Measurements from ENCODE around the gene ORC4.

Gene ORC4

DNA sequence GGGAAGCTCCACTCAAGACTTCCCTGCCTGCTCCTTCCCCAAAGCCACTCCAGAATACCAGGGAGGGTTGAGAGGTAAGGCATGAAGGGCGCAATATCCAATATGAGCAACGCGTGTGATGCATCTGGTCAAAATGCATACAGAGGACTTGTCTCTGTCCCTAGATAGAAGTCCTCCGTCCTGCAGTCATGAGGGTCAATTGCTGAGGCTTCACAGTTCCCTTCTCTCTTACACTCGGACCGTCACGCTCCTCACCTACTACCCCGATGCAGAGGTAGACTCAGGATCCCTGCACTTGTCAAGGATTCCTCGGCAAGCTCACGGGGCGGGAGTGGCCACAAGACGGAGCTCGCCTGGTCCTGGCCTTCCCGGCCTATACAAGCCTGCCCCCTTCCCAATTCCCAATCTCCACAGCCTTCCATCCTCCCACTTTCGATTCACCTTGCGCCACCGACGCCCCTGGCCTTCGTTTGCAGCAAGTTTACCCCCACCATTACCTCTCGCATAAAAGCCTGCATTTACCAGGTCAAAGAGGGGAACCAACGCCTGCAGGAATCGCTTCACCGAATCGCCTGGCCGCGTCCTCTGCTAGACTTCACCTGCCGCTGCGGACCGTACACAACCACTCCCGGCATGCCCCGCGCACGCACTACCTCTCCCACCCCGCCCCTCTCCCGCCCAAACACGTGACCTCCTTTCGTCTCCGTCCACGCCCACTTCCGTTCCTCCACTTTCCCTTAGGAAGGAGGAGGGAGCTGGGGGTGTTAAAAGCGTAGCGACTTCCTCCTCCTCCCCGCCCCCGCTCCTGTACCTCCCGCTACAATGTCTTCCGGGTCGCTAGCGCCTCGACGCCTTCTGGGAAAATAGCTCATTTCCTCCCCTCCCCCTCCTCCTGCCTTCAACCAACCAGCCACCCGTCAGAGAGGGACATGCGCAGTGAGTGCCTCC is at the start of gene ORC4:
ORC4 (minus strand) TSS at position 627 of the 948 bp plus-strand sequence. CDS start 44,779 bp downstream, outside the sequence.
- DNase-seq: peak; percentile 99

DNA sequence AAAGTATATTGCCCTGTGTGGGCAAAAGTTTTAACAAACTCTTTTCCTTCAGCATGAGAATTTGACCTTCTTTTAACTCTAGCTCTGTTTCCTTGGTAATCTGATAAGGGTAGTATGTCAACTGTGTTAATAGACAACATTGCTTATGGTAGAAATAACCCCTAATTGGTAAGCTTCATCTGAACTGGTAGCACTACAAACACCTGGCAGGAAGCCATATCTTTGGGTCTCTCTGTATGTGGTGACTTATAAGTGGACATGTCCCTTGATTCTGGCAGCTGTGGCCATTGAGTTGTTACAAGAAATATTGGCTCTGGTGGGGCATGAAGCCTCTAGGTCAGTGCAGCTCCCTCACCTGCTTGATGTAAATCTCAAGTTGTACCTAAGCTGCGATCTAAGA is 47.3 kb upstream of the ORC4 start:
- DNase-seq: peak; percentile 9

DNA sequence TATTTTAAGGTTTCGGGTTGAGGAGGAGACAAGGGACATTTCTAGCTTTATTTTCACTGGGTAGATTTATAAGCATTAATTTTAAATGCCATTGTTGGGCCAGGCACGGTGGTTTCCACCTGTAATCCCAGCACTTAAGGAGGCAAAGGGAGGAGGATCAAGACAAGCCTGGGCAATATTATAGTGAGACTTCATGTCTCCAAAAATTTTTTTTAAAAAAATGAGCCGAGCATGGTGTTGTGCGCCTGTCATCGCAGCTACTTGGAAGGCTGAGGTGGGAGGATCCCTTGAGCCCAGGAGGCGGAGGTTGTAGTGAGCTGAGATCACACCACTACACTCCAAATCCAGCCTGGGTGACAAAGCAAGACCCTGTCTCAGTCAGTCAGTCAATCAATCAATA is 45.4 kb upstream of the ORC4 start:
- DNase-seq: no peak

DNA sequence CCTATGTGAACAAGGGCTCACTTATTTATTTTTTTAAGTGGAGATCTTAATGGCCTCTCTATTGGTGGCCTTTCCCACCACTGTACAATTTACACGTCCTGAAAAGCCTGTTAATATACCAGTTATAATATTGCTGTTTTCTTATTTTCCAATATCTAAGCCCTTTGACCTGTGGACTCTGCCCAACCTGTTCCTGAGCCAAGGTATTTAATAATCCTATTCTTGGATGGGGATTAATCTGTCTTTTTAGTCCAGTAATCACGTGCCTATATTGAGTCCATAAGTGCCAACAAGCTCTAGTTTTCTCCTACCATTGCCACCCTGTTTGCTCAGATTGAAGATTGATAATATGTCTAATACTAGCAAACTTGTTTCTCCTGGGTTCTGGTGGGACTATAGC is 43.1 kb upstream of the ORC4 start:
- DNase-seq: no peak

DNA sequence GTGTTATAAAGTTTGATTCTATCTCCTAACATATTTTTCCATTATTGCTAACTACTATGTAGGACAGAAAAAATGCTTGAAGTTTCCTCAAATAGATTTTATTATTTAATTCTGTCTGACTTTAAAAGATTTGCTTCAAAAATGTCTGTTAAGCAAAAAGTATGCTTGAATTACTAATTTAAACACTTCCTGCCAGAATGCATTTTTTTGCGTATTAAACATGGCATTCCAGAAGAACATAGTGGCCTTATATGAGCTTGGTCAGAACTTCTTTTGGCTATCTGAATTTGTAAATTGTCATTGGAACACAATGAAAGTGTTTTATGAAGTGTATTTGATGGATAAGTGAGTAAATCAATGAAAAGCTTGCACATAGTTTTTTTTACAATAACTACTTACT is 38.1 kb upstream of the ORC4 start:
- no peak for DNase-seq

DNA sequence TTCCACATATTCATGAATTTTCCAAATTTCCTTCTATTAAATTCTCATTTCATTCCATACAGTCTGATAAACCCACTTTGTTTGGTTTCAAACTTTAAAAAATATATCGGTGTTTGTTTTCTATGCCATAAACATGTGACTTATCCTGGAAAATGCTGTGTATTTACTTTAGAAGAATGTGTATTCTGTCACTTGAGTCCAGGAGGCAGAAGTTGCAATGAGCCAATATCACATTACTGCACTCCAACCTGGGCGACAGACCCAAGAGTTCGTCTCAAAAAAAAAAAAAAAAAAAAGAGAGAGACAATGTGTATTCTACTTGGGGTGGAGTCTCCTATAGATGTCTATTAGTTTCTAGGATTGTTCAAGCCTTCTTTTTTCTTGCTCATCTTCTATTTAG is 32.1 kb upstream of the ORC4 start:
- no peak for DNase-seq

DNA sequence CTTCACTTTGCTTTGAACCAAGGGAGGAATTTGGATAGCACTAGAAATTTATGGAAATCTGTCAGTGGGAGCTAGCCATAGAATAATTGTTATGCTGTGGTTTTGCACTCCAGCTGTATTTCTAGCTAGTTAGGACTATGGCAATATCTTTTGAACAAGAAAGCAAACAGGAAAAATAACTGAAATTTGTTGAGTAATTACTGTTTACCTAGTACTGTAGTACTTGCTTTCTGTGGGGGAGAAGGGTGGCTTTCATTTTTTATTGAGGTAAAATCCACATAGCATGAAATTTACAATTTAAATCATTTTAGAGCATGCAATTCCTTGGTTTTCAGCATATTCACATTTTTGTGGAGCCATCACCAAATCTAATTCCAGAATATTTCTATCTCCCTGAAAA is 28.7 kb upstream of the ORC4 start:
- no peak for DNase-seq

DNA sequence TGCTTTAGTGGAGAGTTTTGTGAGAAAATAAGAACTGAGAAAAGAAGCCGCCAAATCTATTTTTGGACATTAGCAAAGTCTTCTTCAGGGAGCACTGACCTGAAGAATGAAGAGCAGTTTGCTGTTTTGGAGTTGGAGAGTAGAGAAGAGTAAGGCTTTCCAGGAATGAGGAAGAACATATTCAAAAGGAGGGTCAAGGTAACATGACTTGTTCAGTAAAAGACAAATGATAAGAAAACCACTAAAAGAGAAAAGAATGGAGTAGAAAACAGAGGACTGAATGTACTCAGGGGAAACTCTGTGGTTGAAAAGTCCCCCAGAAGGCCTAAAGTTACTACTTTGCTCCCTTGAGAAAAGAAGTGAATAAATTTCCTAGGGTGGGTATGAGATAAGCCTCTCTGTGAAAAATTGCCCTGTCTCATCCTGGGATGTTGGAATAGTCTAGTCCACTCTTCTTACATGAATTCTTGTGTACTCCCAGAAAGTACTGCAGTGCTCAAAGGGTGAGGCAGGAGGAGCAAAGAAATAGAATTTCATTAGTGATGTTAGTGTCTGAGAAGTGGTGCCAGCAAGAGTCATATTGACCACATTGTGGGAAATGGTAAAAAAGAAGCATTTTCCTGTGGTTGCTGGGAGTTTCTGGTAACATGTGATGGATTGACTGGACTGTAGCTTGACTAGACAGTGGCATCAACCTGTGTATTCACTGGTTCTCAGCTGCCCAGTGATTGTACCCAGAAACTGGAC is 28.1 kb upstream of the ORC4 start:
- no peak for DNase-seq

DNA sequence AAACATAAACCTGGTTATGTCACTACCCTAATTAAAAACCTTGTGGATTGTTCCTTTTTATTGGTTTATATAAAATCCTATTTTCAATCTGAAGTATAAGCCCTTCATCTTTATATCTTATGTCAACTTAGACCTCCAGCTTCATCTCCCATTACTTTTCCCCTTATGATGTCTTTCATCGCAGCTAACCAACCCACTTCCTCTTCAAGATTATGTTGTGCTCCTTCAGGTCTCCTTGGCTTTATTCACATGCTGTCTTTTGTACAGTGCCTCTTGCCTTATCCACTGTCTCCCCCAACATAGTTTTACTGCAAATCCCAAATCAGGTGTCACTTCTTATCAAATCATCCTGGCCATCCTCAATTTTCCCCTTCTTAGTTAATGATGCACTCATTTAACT is 26.3 kb upstream of the ORC4 start:
- DNase-seq: no peak

DNA sequence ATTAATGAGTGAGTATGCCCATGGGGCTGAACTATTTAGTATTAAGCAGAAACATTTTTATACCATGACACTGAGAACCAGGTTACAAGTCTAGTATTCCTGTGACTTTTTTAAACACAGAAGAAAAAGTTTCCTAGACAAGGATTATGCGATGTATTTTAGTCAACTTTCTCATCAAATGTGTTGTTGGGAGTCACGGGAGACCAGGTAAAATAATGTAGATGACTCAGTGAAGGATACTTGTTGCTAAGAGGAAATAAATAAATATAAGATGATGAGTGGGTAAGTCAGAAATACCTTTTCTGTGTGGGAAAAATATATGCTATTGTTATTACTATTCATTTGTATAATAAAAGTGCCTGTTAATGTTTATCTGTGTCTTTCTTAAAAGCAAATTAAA is 23.8 kb upstream of the ORC4 start:
- DNase-seq: no peak

DNA sequence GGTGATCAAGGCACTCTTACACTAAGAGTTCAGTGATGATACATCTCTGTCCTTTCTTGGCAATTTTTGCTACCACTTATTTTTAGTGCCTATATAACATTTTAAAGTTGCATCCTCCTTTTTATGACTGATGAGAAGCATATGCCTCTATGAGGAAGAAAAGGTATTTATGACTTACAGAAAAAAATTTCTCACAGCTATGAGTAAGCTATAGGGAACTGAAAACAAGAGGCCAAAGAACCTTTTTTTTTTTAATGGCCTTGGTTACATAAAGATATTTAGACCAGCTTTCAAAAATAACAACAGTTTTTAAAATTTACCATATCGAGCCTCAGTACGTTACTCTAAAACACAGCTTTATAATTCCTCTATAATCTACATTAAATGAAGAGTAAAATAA is 21.7 kb upstream of the ORC4 start:
- no peak for DNase-seq

DNA sequence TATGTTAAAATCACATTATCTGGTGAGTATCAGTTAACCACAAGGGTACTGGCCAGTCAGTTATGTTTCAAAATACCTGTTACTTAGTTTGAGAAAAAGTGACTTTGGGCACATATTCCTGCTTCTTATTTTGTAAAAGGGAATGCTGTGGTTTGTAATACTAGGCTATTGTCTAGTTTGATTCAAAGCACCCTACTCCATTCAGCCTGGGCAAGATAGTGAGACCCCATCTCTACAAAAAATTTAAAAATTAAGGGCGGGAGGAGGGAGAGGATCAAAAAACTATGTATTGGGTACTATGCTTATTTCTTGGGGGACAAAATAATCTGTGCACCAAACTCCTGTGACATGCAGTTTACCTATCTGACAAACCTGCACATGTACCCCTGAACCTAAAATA is 19.2 kb upstream of the ORC4 start:
- DNase-seq: no peak

DNA sequence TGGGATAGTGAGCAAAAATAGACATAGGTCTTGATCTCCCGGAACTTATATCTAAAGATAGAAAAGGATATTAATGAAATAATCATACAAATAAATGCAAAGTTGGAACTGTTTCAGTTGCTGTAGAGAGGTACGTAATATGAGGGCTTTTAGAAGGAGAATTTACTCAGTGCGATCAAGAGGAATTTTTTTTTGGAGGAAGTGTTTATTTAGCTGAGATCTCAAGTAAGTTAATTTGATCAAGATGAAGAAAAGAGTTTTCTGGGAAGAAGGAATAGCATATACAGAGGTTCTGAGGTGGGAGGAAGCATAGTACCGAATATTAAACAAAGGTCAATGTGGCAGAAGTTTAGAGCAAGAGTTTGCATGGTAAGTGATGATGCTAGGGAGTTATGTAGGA is 11.7 kb upstream of the ORC4 start:
- no peak for DNase-seq

DNA sequence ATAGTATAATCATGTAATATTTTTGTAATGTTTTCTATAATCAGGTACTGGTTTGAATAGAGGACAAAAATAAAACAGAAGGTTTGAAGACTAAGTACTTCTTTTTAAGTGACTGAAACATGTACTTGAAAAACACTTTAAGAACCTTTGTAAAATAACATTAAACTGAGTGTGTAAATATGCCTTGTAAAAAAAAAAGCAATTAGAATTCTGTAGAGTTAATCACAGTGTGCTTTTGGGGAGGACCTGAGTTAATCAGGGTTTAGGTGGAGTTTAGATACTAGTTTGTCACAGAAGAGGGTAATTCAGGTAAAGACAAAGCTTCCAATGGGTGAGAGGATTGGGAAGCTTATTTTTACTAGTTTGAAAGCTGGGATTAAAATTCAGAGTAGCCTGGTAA is 10.6 kb upstream of the ORC4 start:
- DNase-seq: no peak

DNA sequence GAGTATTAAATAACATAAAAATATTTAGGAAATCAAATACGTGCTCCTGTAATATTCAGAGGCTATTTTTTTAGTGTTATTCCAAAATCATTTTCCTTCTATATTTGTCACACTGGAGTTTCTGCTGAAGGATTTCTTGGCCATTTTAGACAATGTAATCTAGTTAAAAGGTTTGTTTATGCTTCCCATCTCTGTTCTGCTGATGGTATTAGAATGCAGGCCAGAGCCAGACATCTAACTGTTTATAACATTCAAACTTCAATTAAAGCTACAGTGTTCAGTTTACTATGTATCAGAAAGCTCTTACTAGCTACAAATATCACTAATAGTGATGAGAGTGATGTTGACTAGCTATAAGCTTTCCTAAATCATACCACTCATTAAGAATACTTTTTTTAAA is 8.2 kb upstream of the ORC4 start:
- no peak for DNase-seq

DNA sequence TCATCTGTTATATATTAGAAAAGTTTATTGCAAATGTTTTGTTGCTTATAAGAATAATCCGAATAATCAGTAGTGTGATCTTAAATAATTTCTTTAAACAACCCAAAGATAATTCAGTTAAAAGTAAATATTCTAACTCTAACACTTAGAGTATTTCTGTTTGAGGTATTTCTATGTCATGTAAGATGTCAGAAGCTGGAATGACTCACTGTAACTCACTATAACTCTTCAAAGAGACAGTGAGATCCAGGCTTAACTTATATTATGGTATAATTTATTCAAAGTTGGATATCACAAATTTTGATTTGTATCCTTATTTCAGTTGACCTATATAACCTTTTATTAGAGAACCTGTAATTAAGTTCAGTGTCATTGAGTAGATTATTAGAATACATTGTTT is 7.3 kb upstream of the ORC4 start:
- DNase-seq: no peak

DNA sequence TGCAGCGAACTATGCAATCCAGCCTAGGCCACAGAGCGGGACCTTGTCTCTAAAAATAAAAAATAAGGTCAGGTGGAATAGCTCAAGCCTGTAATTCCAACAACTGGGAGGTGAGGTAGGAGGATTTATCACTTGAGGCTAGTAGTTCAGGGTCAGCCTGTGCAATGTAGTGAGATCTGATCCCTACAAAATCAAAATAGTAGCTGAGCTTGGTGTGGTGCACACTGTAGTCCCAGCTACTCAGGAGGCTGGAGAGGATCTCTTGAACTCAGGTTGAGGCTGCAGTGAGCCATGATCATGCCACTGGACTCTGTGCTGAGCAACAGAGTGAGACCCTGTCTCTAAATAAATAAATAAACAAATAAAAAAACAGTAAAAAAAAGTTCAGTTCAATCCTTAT is 6.0 kb upstream of the ORC4 start:
- no peak for DNase-seq

DNA sequence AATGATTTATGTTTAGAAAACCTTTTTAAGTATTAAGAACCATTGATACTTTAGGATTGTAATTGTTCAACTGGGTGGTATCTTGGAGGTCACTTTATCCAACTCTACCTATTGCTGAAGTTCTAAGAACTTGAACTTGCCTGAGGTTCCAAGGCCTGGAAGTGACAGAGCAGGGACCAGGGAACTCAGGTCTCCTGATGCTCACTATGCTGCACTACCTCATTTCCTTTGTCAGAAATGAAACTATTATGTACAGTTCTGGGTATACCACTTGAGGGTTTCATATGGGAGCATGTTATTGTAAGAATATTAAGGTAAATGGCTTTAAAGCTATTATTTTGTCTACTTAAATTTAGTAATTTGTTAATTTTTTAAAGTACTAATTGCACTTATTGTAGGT is 3.3 kb upstream of the ORC4 start:
- DNase-seq: no peak

DNA sequence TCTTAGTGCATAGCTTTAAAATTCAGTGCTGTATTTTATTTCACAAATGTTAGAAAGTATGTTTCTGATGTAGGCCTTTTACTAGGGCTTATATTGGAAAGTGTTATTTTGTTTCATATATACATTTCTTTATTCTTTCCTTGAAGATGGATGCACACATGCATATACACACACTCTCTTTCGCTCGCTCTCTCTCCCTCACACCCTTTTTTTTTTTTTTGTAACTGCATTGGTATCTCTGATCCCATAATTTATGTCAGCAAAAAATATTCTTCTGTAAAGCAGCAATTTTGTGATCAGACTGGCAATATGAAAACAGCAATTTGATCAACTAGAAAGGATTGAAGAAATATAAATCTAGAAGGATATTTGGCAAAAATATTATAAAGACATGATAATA is 2.3 kb upstream of the ORC4 start:
- no peak for DNase-seq

DNA sequence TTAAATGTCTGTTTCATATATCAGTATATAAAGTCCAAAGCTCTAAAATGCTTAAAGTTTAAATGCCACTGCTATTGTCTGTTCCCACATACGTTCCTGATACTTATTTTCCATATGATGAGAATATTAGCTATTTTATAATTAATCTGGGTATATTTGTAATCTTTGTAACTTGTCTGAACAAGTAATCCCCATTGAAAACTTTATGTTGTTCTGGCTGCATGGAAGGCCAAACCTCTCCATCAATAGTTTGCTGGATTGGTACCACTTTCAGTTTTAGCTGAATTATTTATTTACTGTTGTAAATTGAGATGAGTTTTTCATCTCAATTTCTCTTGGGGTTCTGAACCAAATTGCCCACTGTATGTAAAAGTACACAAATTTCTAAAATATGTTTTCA is 1.8 kb upstream of the ORC4 start:
- DNase-seq: no peak

DNA sequence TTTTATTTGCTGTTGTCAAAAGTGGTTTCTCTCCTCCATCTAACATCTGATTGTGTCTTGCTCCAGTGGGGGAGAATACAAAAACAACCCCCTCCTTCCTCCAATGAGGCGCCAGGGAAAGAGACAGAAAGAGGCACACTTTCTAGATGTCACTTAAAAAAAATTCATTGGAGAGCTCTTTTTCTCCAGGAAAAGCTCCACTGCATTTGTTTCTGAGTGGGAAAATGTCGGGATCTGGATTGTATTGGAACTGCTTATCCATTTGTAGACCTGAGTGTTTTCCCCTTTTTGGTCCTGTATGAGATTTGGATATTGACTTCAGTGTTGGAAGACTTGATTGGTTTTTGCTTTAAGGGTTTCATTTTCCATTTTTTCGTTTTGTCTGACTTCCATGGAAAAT is 1.3 kb upstream of the ORC4 start:
- DNase-seq: no peak

DNA sequence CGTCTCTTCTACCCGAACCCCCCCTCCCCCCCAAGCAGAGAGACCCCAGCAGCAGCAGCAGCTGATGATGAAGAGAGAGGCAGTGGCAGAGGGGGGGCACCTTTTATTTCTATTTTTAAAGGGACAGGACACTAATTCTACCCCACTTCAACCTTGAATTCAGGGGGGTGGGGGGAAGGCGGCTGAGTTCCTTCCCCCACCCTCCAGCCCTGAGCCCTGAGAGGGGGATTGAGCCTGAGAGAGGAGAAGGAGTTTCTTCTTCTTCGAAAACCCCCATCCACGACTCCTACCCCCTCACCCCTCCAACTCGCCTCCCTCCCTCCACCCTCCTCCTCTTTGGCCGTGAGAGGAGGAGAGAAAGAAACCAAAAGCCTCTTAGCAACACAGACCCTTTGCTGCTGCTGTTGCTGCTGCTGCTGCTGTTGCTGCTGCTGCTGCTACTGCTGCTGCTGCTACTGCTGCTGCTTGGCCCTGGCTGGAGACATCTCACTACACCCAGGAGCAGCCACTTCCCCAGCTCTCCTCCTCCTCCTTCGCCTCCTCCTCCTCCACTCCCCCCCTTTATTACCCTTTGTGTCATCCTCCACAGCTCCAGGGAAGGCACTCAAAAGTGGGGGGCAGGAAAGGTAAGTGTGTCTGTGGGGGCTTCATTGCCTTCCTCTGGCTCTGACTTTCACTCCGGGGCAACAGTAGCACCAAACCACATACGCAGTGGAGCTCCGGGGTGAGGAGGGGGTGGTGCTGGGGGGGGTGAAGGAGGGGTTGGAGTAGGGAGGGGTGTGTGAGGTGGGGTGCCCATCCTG is 723 bp upstream of the ORC4 start, which contains the start of gene MBD5:
MBD5 (plus strand) TSS at position 33 of the 803 bp plus-strand sequence.
- no peak for DNase-seq

DNA sequence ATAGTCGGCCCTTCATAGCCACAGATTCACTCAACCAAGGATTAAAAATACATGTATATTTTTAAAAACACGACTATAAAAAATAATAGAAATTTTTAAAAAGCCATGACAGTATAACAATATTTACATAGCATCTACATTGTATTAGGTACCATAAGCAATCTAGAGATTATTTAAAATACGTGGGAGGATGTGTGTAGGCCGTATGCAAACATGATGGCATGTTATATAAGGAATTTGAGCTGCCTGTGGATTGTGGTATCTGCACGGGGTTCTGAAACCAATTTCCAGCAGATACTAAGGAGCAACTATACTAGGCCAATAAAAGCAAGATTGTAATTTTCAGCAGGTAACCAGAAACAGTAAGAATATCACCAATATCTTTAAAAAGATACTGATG is 5.9 kb downstream of the ORC4 start:
- no peak for DNase-seq
